Gastrocnemius medialis (tissue), 4 donors: ENCODE data around the gene HECTD4. TPM values are rescaled to one million over a fixed set of nuclear protein-coding genes. Genes with fewer than 3 reads are reported as not detected.

Experiments used
- ATAC-seq, 2 donors: fragments of 150-250 bp; one replicate each; pipeline ENCODE4 v1.9.1; 2016
- DNase-seq, 2 donors: peaks; one replicate each; pipeline ENCODE4 v3.0.0-alpha.2; 2019
- H3K27ac ChIP-seq, 4 donors: fragments of 200-600 bp; sonication (generic); 1 replicate in 1 of 4; 2 replicates in 3 of 4; pipeline ENCODE4 v1.5.1; 2016 to 2018; ENCODE audit warnings: mild to moderate bottlenecking in 2 of 4, moderate library complexity in 1 of 4
- H3K27me3 ChIP-seq, 3 donors: fragments of 200-600 bp; sonication (generic) in 2 of 3; 1 replicate in 1 of 3; 2 replicates in 2 of 3; pipeline versions ENCODE4 v1.5.1 to v1.6.0; 2016 to 2019; ENCODE audit warnings: mild to moderate bottlenecking in 1 of 3, moderate library complexity in 1 of 3
- H3K36me3 ChIP-seq, 2 donors: fragments of 200-600 bp; sonication (generic) in 1 of 2; one replicate each; pipeline ENCODE4 v1.5.1; 2017 to 2018
- H3K4me1 ChIP-seq, 2 donors: fragments of 200-600 bp; sonication (generic) in 1 of 2; one replicate each; pipeline ENCODE4 v1.5.1; 2016 to 2017; ENCODE audit warnings: mild to moderate bottlenecking in 2 of 2
- H3K4me3 ChIP-seq, 4 donors: fragments of 200-600 bp; sonication (generic) in 3 of 4; 1 replicate in 1 of 4; 2 replicates in 3 of 4; pipeline ENCODE4 v1.5.1; 2016 to 2019; ENCODE audit warnings: mild to moderate bottlenecking in 2 of 4
- H3K9me3 ChIP-seq, 3 donors: fragments of 200-600 bp; sonication (generic) in 2 of 3; 1 replicate in 1 of 3; 2 replicates in 2 of 3; pipeline ENCODE4 v1.5.1; 2016 to 2019
- CTCF ChIP-seq, 5 experiments: fragments of 450-650 bp in 3 of 5; fragments of 200-600 bp in 2 of 5; sonication (generic) in 2 of 5; IDR thresholded peaks in 4 of 5; conservative IDR thresholded peaks in 1 of 5; 1 replicate in 4 of 5; 2 replicates in 1 of 5; pipeline ENCODE4 v1.5.1; 2016 to 2019; ENCODE audit warnings: antibody characterized with exemption in 5 of 5, mild to moderate bottlenecking in 3 of 5, moderate library complexity in 3 of 5
- POLR2A ChIP-seq, 2 donors: fragments of 450-650 bp; IDR thresholded peaks; one replicate each; pipeline ENCODE4 v1.6.1; 2017; ENCODE audit warnings: antibody characterized with exemption in 2 of 2, mild to moderate bottlenecking in 2 of 2, moderate library complexity in 2 of 2
- in situ Hi-C, 4 donors: fragments of 200-750 bp; cut with MboI; loops; one replicate each; pipeline versions ENCODE4 v1.15.0 to v1.8.0; 2017; ENCODE audit warnings: low sequenced_read_pairs in 4 of 4
- intact Hi-C: fragments of 100-400 bp; cut with DNase I; formaldehyde crosslinking; loops from one replicate; pipeline ENCODE4 v1.15.1; 2023; ENCODE audit warnings: low total_unique reads
- total RNA-seq, 4 donors: library from RNA; depleted of rRNA; stranded (reverse); fragments of >200 nt; gene quantifications; one replicate each; pipeline versions ENCODE4 v1.1.0 to v1.2.3, GENCODE V29; 2016

HECTD4 gene
- total RNA-seq, 4 donors from 2014 or later: 12.9 to 23.3 (median 16.8) TPM

DNA sequence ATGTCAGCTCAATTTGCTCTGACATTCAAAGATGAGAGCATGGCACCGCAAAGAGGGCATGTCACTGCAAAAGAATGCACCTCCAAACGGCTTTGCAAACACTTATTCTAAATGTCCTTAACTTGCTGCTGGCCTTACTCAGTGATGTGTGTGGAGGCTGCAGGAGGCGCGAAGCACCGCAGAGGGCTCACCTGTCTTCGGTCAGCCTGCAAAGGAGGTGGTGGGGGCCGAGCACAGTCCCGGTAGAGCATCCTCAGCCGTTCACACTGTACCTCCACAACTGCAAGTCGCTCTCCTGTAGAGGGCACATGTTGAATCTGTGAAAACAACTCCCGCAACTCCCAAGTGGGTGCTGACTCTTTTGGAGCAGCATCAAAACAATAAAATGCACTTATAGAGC, 163.0 kb downstream of the HECTD4 start:
- intact Hi-C loops (no loop called here), in situ Hi-C loops (loop anchor here in 1 of 4 donors (25.0 kb wide), 1 partner anchor 168 kb away; the partner anchor contains the start of gene HECTD4)
- no peaks in the 10 kb centered on the region for H3K9me3 ChIP-seq
- ATAC-seq (no peak), DNase-seq (no peak)
- H3K4me3 ChIP-seq: no peak overlapping the region
- H3K4me1 ChIP-seq: no peaks in the 10 kb centered on the region
- H3K36me3 ChIP-seq: peaks cover 0 to 63% of the 10 kb centered on the region in 2 donors
- TF ChIP-seq POLR2A (IDR thresholded peaks at IDR 0.05) (no peak), CTCF (IDR thresholded peaks at IDR 0.05 in 4 of 5, conservative IDR thresholded peaks at IDR 0.05 in 1 of 5) (no peak)
- H3K27ac ChIP-seq: no peak overlapping the region
- no peaks in the 10 kb centered on the region for H3K27me3 ChIP-seq

DNA sequence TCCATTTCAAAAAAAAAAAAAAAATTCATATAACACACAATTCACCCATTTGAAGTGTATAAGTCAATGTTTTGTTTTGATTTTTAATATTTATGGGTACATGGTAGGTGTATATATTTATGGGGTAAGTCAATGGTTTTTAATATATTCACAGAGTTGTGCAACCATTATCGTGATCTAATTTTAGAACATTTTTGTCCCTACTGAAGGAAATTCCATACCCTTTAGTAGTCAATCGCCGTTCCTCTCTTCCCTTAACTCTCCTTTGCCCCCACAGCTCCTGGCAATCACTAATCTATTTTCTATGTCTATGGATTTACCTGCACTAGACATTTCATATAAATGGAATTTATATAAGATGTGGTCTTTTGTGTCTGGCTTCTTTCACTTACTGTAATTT, 164.1 kb downstream of the HECTD4 start:
- Histone ChIP-seq H3K9me3 (no peaks in the 10 kb centered on the region), H3K36me3 (peaks cover 0 to 62% of the 10 kb centered on the region in 2 donors), H3K4me1 (no peaks in the 10 kb centered on the region), H3K27me3 (no peaks in the 10 kb centered on the region), H3K27ac (no peak overlapping the region), H3K4me3 (no peak overlapping the region)
- DNase-seq (no peak), ATAC-seq (no peak)
- in situ Hi-C loops (loop anchor here in 1 of 4 donors (25.0 kb wide), 1 partner anchor 169 kb away; the partner anchor contains the start of gene HECTD4), intact Hi-C loops (no loop called here)
- TF ChIP-seq POLR2A (IDR thresholded peaks at IDR 0.05): no peak
- no peak for TF ChIP-seq CTCF (IDR thresholded peaks at IDR 0.05 in 4 of 5, conservative IDR thresholded peaks at IDR 0.05 in 1 of 5)

DNA sequence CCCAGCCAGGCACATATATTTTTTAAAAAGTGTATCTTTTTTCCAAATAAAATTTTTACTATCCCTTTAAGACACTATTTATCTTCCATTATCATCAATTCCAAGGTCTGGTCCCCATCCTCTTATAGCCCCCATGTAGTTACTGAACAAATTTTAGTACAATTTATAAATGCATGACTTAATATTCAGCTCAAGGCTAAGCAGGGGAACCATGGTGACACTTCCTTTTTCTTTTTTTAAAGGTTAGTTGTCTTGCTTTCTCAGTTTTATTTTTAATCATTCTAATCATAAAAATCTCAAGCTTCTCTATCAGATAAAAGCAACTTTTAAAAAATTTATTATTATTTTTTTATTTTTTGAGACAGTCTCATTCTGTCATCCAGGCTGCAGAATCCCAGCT, 164.6 kb downstream of the HECTD4 start:
- Histone ChIP-seq H3K9me3 (no peaks in the 10 kb centered on the region), H3K4me1 (no peaks in the 10 kb centered on the region), H3K36me3 (peaks cover 0 to 60% of the 10 kb centered on the region in 2 donors), H3K27me3 (no peaks in the 10 kb centered on the region), H3K4me3 (no peak overlapping the region), H3K27ac (no peak overlapping the region)
- intact Hi-C loops (no loop called here), in situ Hi-C loops (loop anchor here in 1 of 4 donors (25.0 kb wide), 1 partner anchor 170 kb away; the partner anchor contains the start of gene HECTD4)
- DNase-seq: no peak
- ATAC-seq: no peak
- TF ChIP-seq POLR2A (IDR thresholded peaks at IDR 0.05) (no peak), CTCF (IDR thresholded peaks at IDR 0.05 in 4 of 5, conservative IDR thresholded peaks at IDR 0.05 in 1 of 5) (no peak)

- H3K27me3 ChIP-seq: no peaks in the 10 kb centered on the region
- no peak overlapping the region for H3K4me3 ChIP-seq
- intact Hi-C loops (no loop called here), in situ Hi-C loops (loop anchor here in 1 of 4 donors (25.0 kb wide), 1 partner anchor 171 kb away; the partner anchor contains the start of gene HECTD4)
- H3K9me3 ChIP-seq: no peaks in the 10 kb centered on the region
- ATAC-seq: no peak
- no peak for DNase-seq
- H3K27ac ChIP-seq: no peak overlapping the region
- TF ChIP-seq POLR2A (IDR thresholded peaks at IDR 0.05): no peak
- TF ChIP-seq CTCF (IDR thresholded peaks at IDR 0.05 in 4 of 5, conservative IDR thresholded peaks at IDR 0.05 in 1 of 5): no peak
- no peaks in the 10 kb centered on the region for H3K4me1 ChIP-seq
- H3K36me3 ChIP-seq: peaks cover 0 to 74% of the 10 kb centered on the region in 2 donors
Observed at GRCh38 chr12:112216223-112216622, 166.0 kb downstream of the HECTD4 start.

- in situ Hi-C loops: loop anchor here in 1 of 4 donors (25.0 kb wide), 1 partner anchor 173 kb away; the partner anchor contains the start of gene HECTD4
Observed at GRCh38 chr12:112214064-112214463, 168.2 kb downstream of the HECTD4 start.

More at GRCh38 chr12:112214064-112214463, 168.2 kb downstream of the HECTD4 start:
- no peaks in the 10 kb centered on the region for H3K4me1 ChIP-seq
- no peak for DNase-seq
- TF ChIP-seq POLR2A (IDR thresholded peaks at IDR 0.05) (no peak), CTCF (IDR thresholded peaks at IDR 0.05 in 4 of 5, conservative IDR thresholded peaks at IDR 0.05 in 1 of 5) (no peak)
- H3K27ac ChIP-seq: no peak overlapping the region
- no peak for ATAC-seq
- no peak overlapping the region for H3K4me3 ChIP-seq
- intact Hi-C loops: no loop called here
- no peaks in the 10 kb centered on the region for H3K9me3 ChIP-seq
- no peaks in the 10 kb centered on the region for H3K27me3 ChIP-seq
- H3K36me3 ChIP-seq: peaks cover 0 to 82% of the 10 kb centered on the region in 2 donors
